GM18861 (cell line): ENCODE data around the gene INPP5J.
"Not testable (repeated sequence)": the region's sequence is repeated elsewhere in the genome, so short reads cannot be mapped to it uniquely, and the experiment has no call there.

Experiments
- ATAC-seq: cut with Tn5 transposase; IDR thresholded peaks from one replicate; pipeline ENCODE4 v1.9.1; 2021; ENCODE audit not compliant: unreplicated experiment

Gene INPP5J, protein sequence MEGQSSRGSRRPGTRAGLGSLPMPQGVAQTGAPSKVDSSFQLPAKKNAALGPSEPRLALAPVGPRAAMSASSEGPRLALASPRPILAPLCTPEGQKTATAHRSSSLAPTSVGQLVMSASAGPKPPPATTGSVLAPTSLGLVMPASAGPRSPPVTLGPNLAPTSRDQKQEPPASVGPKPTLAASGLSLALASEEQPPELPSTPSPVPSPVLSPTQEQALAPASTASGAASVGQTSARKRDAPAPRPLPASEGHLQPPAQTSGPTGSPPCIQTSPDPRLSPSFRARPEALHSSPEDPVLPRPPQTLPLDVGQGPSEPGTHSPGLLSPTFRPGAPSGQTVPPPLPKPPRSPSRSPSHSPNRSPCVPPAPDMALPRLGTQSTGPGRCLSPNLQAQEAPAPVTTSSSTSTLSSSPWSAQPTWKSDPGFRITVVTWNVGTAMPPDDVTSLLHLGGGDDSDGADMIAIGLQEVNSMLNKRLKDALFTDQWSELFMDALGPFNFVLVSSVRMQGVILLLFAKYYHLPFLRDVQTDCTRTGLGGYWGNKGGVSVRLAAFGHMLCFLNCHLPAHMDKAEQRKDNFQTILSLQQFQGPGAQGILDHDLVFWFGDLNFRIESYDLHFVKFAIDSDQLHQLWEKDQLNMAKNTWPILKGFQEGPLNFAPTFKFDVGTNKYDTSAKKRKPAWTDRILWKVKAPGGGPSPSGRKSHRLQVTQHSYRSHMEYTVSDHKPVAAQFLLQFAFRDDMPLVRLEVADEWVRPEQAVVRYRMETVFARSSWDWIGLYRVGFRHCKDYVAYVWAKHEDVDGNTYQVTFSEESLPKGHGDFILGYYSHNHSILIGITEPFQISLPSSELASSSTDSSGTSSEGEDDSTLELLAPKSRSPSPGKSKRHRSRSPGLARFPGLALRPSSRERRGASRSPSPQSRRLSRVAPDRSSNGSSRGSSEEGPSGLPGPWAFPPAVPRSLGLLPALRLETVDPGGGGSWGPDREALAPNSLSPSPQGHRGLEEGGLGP

DNA sequence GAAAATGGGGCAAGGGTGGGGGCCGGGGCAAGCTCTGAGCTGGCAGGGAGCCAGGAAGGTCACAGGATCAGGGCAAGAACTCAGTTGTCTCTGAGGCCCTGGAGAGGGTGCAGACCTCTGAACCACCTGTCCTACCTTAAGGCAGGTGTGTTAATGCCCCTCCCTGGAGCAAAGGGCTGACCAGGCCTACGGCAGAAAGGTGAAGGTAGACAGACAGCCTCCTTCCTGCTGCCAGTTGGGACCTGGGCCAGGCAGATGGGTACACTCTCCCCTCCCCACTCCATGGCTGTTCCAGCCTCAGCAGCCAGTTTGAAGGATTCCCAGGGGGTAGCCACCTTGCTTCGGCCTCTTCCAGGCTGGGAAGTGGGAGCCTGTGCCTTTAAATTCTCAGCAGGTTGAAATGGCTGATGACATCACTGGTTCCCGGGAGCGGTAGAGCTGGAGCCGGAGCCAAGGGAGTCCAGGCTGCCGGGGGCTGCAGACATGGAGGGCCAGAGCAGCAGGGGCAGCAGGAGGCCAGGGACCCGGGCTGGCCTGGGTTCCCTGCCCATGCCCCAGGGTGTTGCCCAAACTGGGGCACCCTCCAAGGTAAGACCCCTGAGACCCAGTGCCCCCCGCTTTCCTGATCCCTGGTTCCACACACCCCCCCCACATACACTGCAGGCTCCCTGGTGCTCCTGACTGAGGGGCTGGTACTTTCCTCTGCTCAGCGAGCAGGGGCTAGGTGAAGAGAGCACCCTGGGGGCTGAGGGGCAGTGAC, at the start of gene INPP5J:
INPP5J (plus strand) TSS at position 435 of the 760 bp plus-strand sequence; CDS start at position 484, 49 bp downstream.
- no peak for ATAC-seq

DNA sequence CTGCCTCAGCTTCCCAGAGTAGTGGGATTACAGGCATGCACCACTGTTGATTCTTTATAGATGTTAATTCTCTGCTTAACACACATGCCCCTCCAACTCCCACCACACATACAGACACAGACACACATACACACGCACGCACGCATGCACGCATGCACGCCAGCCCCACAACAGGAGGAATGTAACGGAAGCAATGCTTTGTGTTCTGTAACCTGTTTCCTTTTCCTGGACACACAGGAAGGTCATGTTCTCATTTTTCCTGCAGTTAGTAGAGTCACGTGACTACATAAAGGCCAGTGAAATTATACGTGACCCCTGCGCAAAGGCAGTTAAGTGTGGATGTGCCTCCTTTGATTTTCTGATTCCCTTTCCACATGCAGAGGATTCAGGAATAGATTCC, 49.6 kb upstream of the INPP5J start:
- not testable (repeated sequence) for ATAC-seq

DNA sequence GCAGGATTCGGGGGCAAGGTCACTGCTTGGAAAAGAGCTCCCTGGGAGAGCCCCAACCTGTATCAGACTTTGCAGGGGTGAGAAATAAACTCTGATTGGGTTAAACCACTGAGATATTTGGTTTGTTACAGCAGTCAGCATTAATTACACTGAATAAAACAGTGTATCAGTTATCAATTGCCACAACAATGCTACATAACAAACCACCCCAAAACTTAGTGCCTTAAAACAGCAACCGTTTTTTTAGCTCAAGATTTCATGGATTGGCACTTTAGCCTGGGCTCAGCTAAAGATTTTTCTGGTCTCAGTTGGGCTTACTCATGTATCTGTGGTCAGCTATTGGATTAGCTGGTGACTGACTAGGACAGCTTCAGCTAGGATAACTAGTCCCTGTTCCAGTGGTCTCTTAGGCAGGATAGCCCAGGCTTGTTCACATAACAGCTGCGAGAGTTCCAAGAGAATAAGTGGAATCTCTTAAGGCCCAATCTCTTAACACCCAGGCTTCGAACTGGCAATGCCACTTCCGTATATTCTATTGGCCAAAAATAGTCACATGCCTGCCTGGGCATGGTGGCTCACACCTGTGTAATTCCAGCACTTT, 49.1 kb upstream of the INPP5J start:
- ATAC-seq: not testable (repeated sequence)

DNA sequence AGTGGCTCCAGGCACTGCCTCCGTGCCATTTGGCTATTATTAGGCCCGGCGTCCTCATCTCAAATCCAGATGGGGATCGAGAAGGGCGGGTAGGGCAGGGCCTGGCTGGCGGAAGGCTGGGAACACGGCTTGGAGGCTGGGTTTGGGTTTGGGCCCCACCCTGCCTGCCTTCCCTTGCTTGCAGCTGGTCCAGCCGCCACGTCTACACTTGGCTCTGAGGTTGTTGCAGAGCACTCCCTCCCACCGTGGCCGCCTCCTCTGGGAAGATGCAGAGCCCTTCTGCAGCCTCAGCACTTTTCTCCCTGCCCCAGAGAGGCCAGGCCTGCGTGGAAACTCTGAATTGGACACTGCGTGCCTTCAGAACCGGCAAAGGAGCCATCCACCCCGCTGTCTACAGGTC, 46.8 kb upstream of the INPP5J start:
- no peak for ATAC-seq

DNA sequence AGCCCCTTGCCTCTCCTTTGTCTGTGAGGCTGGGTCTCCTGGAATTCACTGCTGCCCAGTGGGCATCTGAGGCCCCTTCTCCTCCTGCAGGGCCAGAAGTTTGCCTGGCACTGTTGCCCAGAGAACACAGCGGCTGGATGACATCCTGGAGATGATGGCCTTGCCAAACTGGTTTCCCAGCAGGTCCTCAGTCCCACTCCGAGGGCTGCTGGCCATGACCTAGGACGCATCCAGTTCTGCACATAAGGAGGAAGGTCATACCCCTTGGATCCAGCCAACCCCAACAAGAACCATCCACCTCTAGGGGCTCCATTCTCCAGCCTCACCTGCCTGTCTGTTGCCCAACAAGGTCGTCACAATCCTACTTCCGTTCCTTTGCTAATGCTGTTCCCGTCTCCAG, 45.1 kb upstream of the INPP5J start:
- ATAC-seq: no peak

DNA sequence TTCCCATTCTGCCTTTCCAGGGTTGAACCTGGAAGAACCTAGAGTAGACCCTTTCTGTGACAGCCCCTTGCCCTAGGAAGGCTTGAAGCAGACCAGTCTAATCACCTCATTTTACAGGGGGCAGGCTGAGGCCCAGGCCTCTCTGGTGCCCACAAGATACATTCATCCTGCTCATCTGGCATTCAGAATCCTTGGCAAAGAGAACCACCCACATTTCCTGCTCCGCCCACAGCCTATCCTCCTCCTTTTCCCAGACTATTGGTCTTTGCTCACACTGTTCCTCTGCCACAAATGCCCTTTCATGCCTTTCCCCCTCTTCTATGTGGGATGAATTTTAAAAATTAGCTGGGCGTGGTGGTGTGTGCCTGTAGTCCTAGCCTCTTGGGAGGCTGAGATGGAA, 44.4 kb upstream of the INPP5J start:
- not testable (repeated sequence) for ATAC-seq

DNA sequence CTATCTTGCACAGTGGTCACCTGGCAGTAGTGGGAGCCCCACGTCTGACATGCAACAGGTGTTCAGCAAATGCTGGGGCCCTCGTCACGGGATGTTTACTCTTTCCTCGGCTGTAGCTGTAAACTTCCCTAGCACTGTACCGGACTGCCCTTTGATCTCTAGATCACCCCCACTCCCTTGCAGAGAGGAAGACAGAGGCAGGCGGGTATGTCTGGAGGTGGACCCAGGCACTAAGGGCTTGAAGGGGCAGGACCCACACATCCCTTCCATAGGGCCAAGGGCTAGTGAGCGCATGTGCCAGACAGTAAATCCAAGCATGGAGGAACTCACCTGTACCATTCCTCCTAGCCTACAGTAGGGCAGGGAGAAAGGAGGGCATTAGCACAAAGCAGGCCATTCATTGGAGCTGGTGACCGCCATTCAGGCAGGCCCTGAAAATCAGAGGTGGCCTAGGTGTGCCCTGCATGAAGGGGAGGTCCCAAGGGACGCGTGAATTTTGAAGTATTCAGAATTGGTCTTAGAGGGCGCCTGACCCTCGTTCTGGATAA, 43.6 kb upstream of the INPP5J start:
- ATAC-seq: no peak

DNA sequence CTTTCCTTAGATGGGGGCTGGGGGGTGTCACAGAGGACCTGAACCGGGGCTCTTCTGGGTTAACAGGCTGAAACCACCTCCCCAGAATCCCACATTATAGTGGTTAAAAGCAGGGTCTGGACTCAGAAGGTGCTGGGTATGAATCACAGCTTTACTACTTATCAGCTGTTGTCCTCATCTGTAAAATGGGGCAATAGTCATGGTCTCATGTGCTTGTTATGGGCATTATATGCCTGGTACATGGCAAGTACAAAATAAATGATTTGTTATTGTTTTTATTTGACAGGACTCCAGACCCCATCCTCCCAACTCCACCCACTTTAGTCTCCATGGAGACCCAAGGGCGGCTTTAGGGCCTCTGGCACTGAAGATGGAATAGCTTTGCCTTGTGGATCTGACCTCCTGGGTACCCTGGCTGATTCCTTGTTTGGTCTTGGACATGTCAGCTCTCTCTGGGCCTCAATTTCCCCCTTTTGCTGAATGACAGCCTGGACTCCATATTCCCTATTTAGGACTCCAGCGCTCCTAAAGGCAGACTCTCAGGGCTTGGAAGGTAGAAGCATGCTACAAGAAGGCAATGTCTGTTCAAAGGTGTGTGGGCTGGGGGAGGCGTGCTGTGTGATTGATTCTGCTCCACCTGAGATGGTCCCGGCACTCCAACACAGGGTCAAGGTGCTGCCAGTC, 42.5 kb upstream of the INPP5J start:
- ATAC-seq: no peak

DNA sequence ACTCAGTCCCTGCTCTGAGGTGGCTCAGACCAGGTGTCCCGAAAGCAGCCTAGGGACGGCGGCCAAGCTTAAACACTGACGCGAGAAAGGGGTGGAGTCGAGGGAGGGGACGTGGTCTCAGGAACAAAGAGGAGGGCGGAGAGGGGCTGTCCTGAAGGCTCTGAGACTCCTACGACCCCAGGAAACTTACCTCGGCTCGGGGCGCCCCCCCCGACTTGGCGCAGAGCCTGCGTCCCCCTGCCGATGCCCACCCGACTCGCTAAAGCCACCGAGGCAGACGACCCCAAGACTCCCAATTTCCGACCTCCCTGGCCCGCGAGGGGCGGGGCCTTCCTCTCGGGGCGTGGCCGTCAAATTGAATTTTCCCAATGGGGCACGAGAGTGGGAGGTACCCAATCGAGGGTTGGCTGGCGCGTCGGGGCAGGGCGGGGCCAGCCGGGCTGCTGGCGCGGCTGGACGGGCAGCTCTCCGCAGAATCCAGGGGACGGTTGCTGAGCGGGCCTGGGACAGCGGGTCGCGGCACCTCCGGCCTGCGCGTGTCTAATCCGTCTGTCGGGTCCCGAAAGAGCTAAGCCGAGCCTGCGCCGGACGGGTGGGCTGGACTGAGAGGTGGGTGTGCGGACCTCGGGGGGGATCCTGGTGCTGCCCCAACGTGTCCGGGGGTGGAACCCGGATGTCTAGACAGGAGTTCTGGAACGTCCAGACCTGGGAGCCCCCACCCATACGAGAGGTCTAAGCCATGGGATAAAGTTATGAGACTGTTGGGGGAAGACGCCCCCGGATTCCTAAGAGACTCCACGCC, 41.7 kb upstream of the INPP5J start, which contains the start of gene SMTN:
SMTN (plus strand) TSS at position 471 of the 802 bp plus-strand sequence. CDS start 1,941 bp downstream, outside the sequence.
- peak; percentile 49 for ATAC-seq

DNA sequence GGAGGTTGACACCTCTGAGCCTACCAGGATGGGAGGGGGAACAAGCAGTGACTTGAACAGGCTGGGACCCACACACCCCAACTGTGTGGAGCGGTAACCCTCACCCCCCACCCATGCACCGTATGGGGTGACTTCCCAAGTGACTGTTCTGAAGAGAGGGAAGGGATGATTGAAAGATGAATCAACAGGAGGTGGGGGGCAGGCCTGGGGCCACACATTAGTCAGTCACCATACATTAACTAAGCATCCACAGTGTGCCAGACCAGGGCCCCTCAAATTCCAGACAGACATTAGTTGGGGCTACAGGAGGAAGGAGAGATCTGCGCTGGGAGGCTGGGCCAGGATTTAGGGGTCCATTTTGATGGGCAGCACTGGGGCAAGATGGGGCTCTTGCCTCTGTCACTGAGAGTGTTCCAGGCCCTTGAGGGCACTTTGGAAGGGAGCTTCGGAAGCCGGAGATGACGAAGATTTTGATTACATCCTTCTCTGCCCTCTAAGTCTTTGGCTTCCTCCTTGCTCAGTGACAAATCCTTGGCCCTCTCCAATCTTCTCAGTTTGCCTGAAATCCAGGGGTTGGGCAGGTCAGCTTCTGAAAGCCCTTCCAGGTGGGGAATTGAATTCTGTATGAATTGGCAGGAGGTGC, 40.7 kb upstream of the INPP5J start:
- no peak for ATAC-seq

DNA sequence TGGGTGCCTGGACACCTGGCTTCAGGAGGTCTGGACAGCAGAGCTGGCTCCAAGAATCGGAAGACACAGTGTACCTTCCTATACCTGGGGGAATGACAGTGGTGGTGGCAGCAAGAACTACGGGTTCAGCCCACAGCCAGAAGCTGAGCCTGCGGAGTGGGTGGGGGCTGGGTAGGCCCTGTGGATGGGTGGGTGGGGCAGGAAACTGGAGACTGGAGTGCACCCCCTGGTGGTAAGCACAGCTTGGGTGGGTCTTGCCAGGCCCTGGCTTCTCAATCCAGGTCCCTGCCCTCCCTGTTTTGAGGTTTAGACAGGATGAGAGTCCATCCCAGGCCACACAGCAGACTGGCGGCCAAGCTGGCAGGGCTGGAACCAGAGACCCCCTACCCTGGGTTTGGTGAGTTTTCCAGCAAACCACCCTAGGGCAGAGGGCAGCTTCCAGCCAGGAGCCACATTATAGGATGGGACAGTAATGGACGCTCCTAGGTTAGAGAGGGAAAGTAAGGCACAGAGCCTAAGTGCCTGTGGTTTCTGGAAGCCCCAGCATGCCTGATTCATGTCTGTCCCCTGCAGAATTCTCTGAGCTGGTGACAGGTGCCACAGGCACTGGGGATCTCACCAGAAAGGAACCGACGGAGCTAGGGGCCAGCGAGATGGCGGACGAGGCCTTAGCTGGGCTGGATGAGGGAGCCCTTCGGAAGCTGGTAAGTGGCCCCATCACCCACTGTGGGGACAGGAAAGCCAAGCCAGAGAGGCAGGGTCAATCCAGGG, 40.0 kb upstream of the INPP5J start:
- no peak for ATAC-seq

DNA sequence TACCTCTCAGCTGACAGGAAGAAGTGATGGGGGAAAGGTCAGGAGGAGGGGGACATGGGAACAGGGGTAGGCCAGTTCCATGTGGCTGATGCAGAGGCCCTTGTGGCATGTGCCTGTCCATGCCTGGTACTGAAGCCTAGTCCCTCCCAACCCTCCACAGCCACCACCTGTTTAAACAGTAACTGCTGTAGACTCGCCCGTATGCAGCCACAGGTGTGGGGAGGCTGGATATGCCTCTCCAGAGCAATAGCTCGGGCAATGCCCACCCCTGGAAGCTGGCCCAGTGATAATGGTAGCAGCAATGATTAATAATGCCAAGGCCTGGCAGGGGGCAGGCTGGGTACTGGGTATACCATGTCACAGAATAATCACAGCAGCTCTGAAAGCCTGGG, 39.4 kb upstream of the INPP5J start:
- no peak for ATAC-seq

DNA sequence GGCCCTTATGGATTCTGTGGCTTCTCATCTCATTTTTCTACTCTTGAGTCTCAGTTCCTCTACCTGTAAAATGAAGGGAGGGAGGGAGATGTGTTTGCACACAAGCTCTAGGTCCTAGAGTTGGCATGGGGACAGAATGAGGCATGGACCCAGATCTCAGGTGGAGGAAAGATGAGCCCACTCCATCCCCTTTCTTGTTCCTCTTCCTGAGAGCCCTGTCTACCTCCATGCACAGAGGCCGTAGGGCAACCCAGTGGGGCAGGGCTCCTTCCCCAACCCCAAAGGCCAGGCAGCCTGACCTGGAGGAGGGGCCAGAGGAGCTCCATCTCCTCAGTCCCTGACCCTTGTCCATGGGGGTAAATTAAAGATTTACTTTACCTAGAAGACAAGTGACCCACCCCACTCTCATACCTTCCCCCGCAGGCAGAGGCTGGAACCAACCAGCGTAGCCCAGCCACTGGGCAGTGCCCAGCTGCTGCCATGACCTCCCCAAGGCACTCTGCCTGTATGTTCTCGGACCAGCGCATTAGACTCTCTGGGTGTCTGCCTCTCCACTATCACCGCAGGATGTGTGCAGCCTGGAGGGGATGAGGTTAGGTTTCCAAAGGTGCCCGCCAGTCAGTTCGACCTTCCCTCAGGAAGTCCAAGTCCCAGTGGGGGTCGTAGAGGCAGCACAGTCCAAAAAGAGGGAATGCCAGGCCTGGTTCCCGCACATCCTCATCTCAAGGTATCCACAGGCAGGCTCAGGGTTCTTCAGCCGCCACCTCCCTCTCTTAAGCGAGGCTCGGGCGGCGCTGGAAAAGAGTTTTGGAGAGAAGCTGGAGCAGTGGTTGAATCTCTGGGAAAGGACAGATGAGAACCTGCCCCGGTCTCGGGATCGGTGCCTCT, 38.6 kb upstream of the INPP5J start:
- ATAC-seq: no peak

DNA sequence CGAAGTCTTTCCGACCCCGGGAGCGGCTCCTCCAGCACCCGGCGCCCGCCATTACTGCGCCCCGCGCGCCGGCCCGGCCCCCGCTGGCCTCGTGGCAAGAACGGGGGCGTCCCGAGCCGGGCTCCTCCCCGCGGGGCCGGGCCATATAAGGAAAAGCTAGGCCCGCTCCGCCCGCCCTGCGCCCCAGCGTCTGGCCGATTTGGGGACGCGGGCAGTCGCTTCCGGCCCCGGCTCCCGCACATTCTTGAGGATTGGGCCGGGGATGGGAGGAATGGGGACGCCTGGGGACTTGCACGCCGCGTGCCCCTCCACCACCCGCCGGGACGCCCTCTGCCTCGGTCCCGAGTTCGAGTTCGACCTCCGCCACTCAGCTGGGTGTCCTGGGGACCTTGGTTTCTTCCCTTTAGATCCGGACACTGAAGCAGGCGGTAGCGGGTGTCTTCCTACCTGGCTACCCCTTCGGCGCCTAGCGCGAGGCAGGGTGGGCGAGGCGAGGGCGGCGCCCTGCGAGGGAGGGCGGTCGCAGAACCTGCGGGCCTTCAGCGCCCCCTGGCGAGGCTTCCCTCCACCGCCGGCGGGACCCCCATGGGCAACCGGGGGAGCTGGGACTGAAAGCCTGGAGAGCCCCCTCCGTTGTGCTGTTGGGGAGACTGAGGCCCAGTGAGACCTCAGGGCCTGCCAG, 37.8 kb upstream of the INPP5J start:
- peak; percentile 37 for ATAC-seq

DNA sequence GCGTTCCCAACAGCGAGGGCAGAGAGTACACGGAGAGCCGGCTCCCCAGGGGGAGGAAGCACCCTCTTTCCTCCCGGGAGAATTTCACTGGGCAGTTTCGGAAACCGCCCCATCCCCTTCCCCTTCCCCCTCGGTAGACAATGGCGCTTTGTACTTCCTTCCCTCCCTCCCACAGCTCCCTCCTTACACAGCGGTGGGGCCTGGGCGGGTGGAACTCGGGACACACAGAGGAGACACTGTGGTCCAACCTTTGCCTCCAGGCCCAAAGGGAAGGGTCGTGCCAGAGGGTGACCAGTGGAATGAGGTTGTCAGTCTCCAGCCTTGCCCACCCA, 37.3 kb upstream of the INPP5J start:
- no peak for ATAC-seq

DNA sequence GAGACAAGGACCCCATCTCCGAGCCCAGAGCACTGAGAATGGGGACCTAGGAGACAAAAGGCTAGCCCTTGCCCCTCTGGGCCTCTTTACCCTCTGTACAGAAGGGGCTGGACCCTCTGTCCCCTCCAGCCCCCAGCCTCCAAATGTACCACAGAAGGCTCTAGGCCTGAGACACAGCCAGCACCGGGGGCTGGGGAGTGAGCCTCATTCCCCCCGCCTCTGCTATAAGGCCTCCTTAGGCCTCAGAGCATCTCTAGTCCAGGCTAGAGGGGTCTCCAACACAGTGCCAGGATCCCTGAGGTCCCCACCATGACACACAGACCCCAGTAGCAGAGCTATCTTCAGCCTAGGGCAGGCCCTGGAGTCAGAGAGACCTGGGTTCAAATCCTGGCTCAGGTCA, 36.8 kb upstream of the INPP5J start:
- ATAC-seq: no peak
